Mammary epithelial cell (primary cell): ENCODE results near the gene SLC25A36.

ENCODE experiments used
- CTCF ChIP-seq, 2 donors: IDR thresholded peaks in 1 of 2; conservative IDR thresholded peaks in 1 of 2; 2 replicates each; pipeline ENCODE4 v1.5.1; 2011 to 2012; ENCODE audit warnings: inconsistent platforms in 2 of 2, low read length in 2 of 2, mild to moderate bottlenecking in 2 of 2, control low read depth in 1 of 2, low read depth in 1 of 2; ENCODE audit not compliant: insufficient read depth in 1 of 2; ENCODE audit errors: extremely low read depth in 1 of 2
- EZH2 ChIP-seq: IDR thresholded peaks from 2 replicates; pipeline ENCODE4 v1.6.1; 2012; ENCODE audit warnings: low read length, inconsistent platforms, borderline replicate concordance

- no peak for TF ChIP-seq CTCF (conservative IDR thresholded peaks at IDR 0.05 in 1 of 2, IDR thresholded peaks at IDR 0.05 in 1 of 2; ENCODE audit: extremely low read depth in 1 of 2, insufficient read depth in 1 of 2, low read depth in 1 of 2, low read length in 2 of 2)
- no peak for TF ChIP-seq EZH2
Measured at GRCh38 chr3:140911822-140912221, 29.8 kb upstream of the SLC25A36 start.
